KOPT-K1 (cell line): Measurements from ENCODE around the gene KMT2C.
A peak's percentile ranks its signal among the peaks of the same experiment; 100 is the strongest.
"Not testable (repeated sequence)": the region's sequence is repeated elsewhere in the genome, so short reads cannot be mapped to it uniquely, and the experiment has no call there.

ENCODE experiments used
- H3K27ac ChIP-seq: fragments of 200-600 bp; sonication (generic); 2 replicates; pipeline ENCODE4 v1.5.1; 2016; ENCODE audit warnings: antibody characterized with exemption, mild to moderate bottlenecking, low read depth, low read length; ENCODE audit not compliant: poor library complexity, severe bottlenecking
- H3K36me3 ChIP-seq: fragments of 200-600 bp; sonication (generic); 2 replicates; pipeline ENCODE4 v1.5.1; 2017; ENCODE audit warnings: antibody characterized with exemption, mild to moderate bottlenecking, low read length, moderate library complexity; ENCODE audit not compliant: insufficient read depth
- H3K9me3 ChIP-seq: fragments of 200-600 bp; sonication (generic); 2 replicates; pipeline ENCODE4 v1.5.1; 2017; ENCODE audit warnings: antibody characterized with exemption, low read length, mild to moderate bottlenecking; ENCODE audit not compliant: insufficient read depth, poor library complexity, severe bottlenecking

Gene KMT2C

DNA sequence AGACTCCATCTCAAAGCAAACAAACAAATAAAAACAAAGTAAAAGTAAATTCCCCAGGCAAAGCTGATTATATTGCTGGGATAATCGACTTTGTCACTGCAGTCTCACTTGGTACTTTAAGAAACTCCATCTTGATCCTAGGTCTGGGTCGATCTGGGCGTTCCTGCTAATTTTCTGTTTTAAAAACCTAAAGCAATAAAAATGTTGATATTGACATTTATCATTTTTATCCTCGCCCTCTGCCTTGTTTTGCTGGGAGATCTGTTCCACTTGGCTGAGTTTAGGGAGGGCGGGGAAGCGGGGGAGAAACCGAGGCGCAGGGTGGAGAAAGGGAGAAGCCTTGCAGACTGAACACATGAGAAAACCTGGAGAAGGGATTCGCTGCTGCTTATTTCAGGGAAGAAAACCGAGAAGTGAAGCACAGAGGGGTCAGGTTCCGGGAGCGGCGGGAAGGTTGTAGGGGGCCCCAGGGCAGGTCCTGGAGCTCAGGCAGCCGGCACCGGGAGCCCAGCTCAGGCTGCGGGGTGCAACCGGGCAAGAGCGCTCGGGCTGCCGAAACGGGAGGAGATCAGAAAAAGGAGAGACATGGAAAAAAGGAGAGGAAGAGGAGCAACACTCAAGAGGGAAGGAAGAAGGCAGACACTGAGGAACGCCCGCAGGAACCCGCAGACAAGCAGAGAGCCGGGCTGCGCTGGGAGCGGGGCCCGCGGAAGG is 27.3 kb upstream of the KMT2C start:
- no peaks in the 10 kb centered on the region for H3K9me3 ChIP-seq
- peak overlapping the region; percentile 89 for H3K27ac ChIP-seq
- H3K36me3 ChIP-seq = no peaks in the 10 kb centered on the region

DNA sequence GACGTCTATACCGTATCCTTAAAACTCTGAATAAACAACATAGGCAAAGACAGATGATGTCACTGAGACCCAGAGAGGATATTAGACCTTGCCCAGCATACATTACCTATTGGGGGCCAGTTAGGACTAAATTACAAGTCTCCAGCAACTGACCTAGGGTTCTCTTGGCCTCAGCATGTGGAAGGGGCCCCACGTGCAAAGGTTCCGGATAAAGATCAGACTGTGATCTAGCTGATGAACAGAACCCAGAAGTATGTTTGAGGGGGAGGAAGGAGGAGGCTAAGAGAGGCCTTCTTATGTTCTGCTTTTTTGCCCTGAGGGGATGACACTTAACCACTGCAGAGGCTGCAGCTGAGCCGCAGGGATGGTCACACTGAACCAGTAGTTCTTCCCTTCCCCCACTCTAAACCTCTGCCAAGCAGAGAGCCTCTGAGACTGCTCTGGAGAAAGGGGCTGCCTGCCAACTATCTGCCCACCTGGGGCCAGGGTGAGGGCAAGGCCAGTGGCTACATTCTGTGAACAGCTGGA is 24.0 kb upstream of the KMT2C start:
- Histone ChIP-seq H3K27ac (peak overlapping the region; percentile 40), H3K9me3 (no peaks in the 10 kb centered on the region), H3K36me3 (no peaks in the 10 kb centered on the region)

DNA sequence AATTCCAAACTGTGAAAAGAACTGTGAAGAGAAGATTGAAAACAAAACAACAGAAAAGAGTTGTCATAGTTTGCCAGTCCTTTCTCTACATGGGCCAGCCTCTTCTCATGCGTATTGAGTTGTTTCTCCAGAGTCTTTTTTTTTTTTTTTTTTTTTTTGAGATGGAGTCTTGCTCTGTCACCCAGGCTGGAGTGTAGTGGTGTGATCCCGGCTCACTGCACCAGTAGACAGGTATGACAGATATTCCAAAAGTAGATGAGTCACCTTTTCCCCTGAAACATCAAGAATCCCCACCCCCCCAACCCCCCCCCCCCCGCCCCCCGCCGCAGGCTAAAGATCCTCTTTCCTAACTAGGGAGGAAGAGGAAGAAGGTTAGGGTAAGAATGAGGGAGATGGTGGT is 15.6 kb upstream of the KMT2C start:
- H3K36me3 ChIP-seq = no peaks in the 10 kb centered on the region
- no peak overlapping the region for H3K27ac ChIP-seq
- H3K9me3 ChIP-seq = no peaks in the 10 kb centered on the region

DNA sequence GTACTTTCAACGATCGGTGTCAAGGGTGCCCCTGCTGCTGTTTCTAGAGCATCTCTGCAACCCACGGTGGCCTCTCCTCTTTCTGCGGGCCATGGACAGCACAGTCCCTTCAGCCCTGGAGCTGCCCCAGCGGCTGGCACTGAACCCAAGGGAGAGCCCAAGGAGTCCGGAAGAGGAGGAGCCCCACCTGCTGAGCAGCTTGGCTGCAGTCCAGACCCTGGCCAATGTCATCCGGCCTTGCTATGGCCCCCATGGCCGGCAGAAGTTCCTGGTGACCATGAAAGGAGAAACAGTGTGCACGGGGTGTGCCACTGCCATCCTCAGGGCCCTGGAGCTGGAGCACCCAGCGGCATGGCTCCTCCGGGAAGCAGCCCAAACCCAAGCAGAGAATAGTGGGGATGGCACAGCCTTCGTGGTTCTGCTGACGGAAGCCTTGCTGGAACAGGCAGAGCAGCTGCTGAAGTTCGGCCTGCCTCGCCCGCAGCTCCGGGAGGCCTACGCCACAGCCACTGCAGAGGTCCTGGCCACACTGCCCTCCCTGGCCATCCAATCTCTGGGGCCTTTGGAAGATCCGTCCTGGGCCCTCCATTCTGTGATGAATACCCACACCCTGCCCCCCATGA is 9.7 kb upstream of the KMT2C start:
- not testable (repeated sequence) for H3K27ac ChIP-seq, H3K36me3 ChIP-seq, H3K9me3 ChIP-seq

DNA sequence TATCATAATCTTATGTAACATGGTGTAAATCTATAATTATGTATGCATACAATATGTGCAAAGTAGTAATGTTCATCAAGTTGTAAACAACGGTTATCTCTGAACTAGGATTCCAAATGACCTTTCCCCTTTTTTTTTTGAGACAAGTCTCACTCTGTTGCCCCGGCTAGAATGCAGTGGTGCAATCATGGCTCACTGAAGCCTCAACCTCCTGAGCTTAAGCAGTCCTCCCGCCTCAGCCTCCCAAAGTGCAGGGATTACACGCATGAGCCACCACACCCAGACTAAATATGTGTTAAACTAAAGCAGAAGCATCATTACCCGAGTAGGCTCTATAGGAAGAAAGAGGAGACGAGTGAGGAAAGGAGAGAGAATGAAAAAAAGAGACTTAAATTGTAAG is 7.8 kb upstream of the KMT2C start:
- Histone ChIP-seq H3K9me3 (no peaks in the 10 kb centered on the region), H3K27ac (no peak overlapping the region), H3K36me3 (no peaks in the 10 kb centered on the region)

DNA sequence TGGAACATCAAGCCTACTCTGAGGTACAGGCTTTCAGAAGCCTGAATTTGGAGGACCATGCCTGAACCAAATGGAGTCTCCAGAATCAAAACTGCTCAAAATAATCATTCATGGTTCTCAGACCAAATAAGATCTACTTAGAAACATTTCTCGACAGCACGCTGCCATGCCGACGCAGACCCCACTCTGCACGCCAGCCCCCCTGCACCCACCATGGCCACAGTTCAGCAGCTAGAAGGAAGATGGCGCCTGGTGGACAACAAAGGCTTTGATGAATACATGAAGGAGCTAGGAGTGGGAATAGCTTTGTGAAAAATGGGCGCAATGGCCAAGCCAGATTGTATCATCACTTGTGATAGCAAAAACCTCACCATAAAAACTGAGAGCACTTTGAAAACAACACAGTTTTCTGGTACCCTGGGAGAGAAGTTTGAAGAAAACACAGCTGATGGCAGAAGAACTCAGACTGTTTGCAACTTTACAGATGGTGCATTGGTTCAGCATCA is 6.6 kb upstream of the KMT2C start:
- Histone ChIP-seq H3K9me3 (no peaks in the 10 kb centered on the region), H3K27ac (no peak overlapping the region), H3K36me3 (no peaks in the 10 kb centered on the region)

DNA sequence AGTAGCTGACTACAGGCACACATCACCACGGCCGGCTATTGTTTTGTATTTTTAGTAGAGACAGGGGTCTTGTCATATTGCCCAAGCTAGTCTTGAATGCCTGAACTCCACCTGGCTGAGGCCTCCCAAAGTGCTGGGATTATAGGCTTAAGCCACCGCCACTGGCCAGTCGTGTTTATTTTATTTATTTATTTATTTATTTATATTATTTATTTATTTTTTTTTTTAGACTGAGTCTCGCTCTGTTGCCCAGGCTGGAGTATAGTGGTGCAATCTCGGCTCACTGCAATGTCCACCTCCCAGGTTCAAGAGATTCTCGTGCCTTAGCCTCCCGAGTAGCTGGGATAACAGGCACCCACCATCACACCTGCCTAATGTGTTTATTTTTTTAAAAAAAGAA is 6.0 kb upstream of the KMT2C start:
- H3K9me3 ChIP-seq, H3K36me3 ChIP-seq, H3K27ac ChIP-seq: not testable (repeated sequence)

DNA sequence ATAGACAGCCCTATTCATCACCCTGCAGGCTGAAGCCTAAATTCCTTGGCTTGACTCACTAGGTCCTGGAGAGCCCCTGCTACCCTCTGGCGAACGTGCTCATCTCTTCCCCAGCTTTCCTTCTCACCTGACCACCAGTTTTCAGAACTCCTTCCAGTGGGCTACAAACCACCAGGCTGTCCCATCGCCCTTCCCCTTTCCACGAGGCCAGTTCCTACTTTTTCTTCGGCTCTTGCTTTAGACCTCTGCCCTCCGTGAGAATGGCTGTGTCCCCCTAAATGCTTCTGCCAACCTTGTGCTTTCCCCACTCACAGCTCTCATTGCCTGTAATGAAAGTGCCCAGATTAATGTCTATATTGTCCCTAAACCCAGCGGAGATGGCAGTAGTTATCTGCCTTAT is 5.4 kb upstream of the KMT2C start:
- H3K27ac ChIP-seq, H3K9me3 ChIP-seq, H3K36me3 ChIP-seq: not testable (repeated sequence)

DNA sequence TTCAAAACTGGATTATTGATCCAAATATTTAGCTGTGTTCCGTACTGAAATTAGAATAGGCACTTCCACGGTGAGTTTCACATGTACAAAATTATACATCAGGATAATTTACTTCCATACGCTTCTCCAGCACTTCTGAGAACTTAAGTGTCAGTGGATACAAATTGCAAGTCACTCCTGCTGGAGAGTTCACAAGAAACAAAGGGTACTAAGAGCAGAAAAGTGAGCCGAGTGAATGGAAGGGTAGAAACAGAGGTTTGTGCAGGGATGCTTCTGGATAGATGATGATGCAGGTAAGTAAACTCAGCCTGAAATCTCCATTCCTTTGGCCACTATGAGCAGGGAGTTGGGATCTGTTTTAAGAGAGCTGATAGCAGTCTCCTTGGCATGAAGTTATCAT is 2.2 kb upstream of the KMT2C start:
- not testable (repeated sequence) for H3K27ac ChIP-seq, H3K9me3 ChIP-seq, H3K36me3 ChIP-seq

DNA sequence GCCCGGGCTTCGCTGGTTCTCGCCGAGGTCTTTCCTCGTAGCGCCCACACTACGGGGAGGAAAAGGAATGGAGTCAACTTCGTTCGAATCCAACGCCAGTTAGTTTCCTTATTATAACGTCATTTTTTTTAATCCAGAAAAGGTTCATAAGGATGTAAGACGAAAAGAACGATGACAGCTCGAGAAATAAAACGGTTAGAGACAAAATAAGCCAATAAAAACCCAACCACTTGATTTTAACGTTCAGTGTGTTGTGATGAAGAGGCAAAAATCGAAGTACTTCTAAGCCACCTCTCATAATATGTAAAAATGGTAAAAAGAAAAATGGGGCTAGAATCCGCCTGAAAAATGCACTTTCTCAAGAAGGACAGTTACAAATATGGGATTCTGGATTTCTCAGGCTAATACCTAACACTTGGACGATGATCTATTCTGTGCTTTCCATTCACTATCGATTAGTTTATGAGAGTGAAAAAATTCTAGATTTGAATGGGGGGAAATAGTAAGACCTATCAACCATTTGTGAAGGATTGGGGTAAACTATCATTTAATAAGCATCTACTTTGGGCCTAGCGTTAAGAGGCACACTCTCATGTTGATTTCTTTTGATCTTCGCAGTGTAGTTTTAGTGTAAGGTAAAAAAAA is 1.2 kb upstream of the KMT2C start:
- H3K27ac ChIP-seq = peak overlapping the region; percentile 78
- H3K36me3 ChIP-seq, H3K9me3 ChIP-seq: not testable (repeated sequence)

DNA sequence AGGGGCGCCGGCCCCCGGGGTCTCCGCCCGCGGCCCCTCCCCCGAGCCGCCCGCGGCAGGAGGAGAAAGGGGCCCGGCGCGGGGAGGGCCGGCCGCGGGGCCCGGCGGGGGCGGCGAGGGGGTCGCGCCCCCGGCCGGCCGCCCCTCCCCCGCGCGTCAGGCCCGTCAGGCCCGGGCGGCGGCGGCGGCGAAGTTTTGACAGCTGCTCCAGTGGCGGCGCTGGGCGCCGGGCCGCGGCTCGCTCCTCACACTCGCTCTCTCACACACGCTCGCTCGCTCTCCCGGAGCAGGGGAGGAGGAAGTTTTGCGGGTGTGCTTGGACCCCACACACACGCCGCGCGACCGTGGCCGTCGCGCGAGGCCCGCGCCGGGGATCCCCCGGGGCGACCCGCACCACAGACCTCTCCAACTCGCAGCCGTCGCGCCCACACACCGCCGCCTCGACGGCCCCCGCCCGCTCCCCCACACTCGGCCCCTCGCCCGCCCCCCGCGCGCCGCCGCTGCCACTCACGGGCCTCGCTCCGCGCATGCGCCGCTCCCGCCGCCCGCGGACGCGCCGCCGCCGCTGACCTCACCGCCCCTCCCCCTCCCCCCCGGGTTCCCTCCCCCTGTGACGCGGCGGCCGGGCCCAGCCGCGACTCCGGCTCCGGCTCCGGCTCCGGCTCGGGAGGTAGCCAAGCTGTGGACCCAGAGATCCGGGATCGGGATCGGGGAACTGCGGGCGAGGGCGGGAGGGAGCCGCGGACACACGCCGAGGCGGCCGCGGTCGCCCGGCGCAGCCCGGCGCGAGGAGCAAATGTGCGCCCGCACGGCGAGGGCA is 518 bp upstream of the KMT2C start:
- Histone ChIP-seq H3K27ac (peak overlapping the region; percentile 78), H3K9me3 (no peaks in the 10 kb centered on the region)

DNA sequence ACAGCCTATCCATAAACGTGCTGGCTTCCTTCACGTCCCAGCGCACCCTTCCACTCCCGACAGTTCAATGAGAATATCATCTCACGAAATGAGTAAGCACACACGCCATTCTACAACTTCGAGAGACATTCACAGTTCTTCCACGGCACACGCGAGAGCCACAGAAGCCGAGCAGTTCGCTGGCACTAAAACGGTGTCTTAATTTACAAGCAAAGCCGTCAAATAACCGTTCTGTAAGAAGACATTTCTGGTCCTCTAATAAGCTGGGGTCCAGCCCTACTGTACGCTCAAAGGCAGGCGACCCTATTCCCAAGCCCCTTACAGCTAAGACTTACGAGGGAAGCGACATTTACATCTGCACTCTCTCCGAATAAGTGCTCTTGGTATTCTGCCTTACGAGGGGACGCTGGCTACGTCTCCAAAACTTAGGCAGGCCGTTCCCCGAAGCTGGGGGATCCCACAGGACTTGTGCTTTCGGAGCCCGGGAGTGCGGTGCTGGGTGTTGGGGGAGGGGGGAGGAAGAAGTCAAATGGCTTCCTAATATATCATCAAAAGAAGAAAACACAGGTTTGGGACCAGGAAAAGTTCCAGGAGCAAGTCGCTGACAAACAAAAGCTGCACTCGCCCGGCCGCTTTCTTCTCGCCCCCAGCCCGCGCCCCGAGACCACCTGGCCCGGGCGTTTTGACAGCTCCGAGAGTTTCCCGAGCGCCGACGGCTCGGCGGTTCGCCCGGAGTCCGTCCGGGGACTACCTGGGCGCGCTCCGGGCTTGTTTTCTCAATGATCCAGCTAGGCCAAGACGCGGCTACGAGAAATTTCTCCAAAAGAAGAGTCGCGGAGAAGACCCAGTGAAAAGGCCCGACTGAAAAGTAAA is 1.1 kb downstream of the KMT2C start:
- H3K9me3 ChIP-seq, H3K36me3 ChIP-seq: not testable (repeated sequence)
- H3K27ac ChIP-seq = peak overlapping the region; percentile 85

More for the DNA sequence above, 518 bp upstream of the KMT2C start:
- H3K36me3 ChIP-seq = no peaks in the 10 kb centered on the region

DNA sequence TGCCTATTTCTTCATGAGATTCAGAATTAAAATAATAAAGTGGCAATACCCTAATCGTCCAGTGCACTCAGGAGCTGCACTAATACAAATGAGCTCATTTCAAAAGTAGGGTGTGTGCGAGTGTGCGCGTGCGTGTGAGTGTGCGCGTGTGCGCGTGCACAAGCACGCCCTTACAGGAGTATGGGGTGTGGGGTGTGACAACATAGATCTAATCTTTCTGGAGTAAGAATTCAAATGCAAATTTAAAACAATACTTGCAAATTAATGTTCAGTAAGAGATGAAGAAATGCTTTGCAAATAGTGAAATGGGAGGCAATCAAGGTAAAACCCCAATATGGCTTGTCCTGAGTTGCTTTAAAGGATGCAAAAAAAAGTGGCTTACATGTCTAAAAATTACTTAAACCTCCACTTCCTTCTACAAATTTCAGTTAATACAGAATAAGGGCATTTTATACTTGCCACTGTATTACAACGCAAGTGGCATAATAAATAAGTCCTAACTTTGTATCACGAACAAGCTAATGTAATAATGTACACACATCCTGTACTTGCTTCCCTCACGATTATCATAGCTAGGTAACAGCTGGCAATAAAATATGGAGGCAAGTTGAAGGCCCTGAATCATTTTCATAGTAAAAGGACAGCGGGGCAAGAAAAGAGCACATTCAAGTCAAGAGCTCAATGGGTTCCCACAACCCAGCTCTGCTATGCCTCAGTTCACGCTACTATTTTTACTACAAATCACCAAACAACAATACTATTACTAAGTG is 1.9 kb downstream of the KMT2C start:
- H3K27ac ChIP-seq = peak overlapping the region; percentile 85
- not testable (repeated sequence) for H3K36me3 ChIP-seq, H3K9me3 ChIP-seq

DNA sequence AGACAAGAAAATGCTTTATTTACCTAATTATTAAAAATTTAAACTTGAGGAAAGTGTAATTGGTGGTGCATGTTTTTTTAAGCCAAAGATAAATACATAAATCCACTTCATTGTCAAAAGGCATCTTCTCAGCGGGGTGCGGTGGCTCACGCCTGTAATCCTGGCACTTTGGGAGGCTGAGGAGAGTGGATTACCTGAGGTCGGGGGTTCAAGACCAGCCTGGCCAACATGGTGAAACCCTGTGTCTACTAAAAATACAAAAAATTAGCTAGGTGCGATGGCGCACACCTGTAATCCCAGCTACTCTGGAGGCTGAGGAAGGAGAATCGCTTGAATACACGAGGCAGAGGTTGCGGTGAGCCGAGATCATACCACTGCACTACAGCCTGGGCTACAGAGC is 3.1 kb downstream of the KMT2C start:
- not testable (repeated sequence) for H3K9me3 ChIP-seq, H3K36me3 ChIP-seq
- H3K27ac ChIP-seq = peak overlapping the region; percentile 13
